Omental fat pad (tissue), 4 donors: ENCODE results near the gene RABEP2. TPM values are rescaled to one million over a fixed set of nuclear protein-coding genes. Genes with fewer than 3 reads are reported as not detected.

ENCODE experiments used
- ATAC-seq: fragments of 150-250 bp; one replicate; pipeline ENCODE4 v1.9.1; 2016; ENCODE audit warnings: mild to moderate bottlenecking, moderate library complexity; ENCODE audit not compliant: low FRiP score
- DNase-seq: peaks from one replicate; pipeline ENCODE4 v3.0.0-alpha.2; 2019; ENCODE audit warnings: low spot score
- CTCF ChIP-seq, 3 donors: fragments of 450-650 bp; IDR thresholded peaks; one replicate each; pipeline ENCODE4 v1.5.1; 2016 to 2017; ENCODE audit warnings: antibody characterized with exemption in 3 of 3, mild to moderate bottlenecking in 3 of 3, moderate library complexity in 2 of 3
- total RNA-seq, 4 donors: library from RNA; depleted of rRNA; stranded (reverse); fragments of >200 nt; gene quantifications; one replicate each; pipeline ENCODE4 v1.1.0, GENCODE V29; 2016

RABEP2 gene
- total RNA-seq, 4 donors from 2014 or later, result 10.1 to 21.7 (median 17.0) TPM

GRCh38 chr16:28924399-28924761 lies 658 bp downstream of the RABEP2 start:
- TF ChIP-seq CTCF (IDR thresholded peaks at IDR 0.05), result no peak
- DNase-seq (no peak), ATAC-seq (no peak)

- DNase-seq, result no peak
- ATAC-seq, result no peak
- TF ChIP-seq CTCF (IDR thresholded peaks at IDR 0.05), result no peak
Measured at GRCh38 chr16:28923652-28924398, 1.2 kb downstream of the RABEP2 start.

- DNase-seq (no peak), ATAC-seq (no peak)
- TF ChIP-seq CTCF (IDR thresholded peaks at IDR 0.05), result no peak
Measured at GRCh38 chr16:28923231-28923587, 1.8 kb downstream of the RABEP2 start.

GRCh38 chr16:28918698-28919097 lies 6.3 kb downstream of the RABEP2 start:
- no peak for ATAC-seq
- no peak for DNase-seq

GRCh38 chr16:28917095-28917494 lies 7.9 kb downstream of the RABEP2 start:
- no peak for TF ChIP-seq CTCF (IDR thresholded peaks at IDR 0.05)
- no peak for ATAC-seq
- DNase-seq, result no peak

More at GRCh38 chr16:28918698-28919097, 6.3 kb downstream of the RABEP2 start:
- no peak for TF ChIP-seq CTCF (IDR thresholded peaks at IDR 0.05)

GRCh38 chr16:28915181-28915580 lies 9.9 kb downstream of the RABEP2 start:
- ATAC-seq (no peak), DNase-seq (no peak)
- no peak for TF ChIP-seq CTCF (IDR thresholded peaks at IDR 0.05)
